Peyer's patch (tissue), 4 donors: Measurements from ENCODE around the gene SWT1.

Experiments used
- POLR2A ChIP-seq, 2 donors: fragments of 450-650 bp; IDR thresholded peaks; one replicate each; pipeline ENCODE4 v1.5.1; 2017; ENCODE audit warnings: antibody characterized with exemption in 2 of 2, mild to moderate bottlenecking in 2 of 2, moderate library complexity in 2 of 2
- TF ChIP-seq, protein P1 (sequence below), 6 experiments: fragments of 450-650 bp in 4 of 6; fragments of 200-600 bp in 2 of 6; sonication (generic) in 1 of 6; IDR thresholded peaks; one replicate each; pipeline ENCODE4 v1.5.1; 2017 to 2019; ENCODE audit warnings: antibody characterized with exemption in 6 of 6, mild to moderate bottlenecking in 3 of 6, moderate library complexity in 1 of 6

DNA sequence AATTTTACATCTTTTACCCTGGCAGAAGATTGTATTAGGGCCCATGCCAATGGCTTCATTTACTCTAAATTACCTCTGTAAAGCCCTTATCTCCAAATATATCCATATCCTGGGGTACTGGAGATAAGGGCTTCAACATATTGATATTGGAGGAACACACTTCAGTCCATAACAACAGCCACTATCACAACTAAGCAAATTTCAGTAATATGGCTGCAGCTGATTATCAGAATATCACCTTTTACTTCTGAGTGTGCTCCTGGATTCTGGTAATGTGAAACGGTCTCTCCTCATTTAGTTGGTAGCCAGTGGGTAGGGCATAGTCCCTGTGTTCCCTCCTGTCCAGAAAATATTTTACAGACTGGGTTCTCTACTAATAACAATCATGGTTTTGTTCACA is 106.8 kb downstream of the SWT1 start:
- TF ChIP-seq, protein P1, sequence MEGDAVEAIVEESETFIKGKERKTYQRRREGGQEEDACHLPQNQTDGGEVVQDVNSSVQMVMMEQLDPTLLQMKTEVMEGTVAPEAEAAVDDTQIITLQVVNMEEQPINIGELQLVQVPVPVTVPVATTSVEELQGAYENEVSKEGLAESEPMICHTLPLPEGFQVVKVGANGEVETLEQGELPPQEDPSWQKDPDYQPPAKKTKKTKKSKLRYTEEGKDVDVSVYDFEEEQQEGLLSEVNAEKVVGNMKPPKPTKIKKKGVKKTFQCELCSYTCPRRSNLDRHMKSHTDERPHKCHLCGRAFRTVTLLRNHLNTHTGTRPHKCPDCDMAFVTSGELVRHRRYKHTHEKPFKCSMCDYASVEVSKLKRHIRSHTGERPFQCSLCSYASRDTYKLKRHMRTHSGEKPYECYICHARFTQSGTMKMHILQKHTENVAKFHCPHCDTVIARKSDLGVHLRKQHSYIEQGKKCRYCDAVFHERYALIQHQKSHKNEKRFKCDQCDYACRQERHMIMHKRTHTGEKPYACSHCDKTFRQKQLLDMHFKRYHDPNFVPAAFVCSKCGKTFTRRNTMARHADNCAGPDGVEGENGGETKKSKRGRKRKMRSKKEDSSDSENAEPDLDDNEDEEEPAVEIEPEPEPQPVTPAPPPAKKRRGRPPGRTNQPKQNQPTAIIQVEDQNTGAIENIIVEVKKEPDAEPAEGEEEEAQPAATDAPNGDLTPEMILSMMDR (IDR thresholded peaks at IDR 0.05) = no peak
- no peak for TF ChIP-seq POLR2A (IDR thresholded peaks at IDR 0.05)
